SK-N-DZ (cell line): ENCODE data around the gene TAS2R31.

Experiments
- DNase-seq: peaks from one replicate; pipeline ENCODE4 v3.0.0-alpha.2; 2015; ENCODE audit warnings: low spot score

The TAS2R31 gene

DNA sequence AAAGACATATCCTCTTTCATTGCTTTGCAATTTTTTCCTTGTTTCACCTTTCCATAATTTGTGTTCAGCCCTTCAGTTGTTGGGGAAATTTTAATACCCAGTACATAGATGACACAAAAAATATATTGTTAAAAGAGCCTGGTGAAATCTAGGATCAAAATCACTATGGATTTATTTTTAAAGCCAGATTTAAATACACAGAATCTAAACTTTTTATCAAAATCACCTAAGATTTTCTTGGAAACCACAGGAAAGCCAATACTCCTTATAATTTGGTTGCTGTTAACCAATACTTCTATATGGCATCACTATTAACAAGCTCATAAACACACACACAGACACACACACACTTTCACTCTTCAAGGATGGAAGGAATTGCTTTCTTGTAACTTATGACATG is 33.0 kb downstream of the TAS2R31 start, which contains the start of gene TAS2R20:
TAS2R20 (minus strand) TSS at position 101 of the 400 bp plus-strand sequence. CDS start 429 bp downstream, outside the sequence.
- DNase-seq, result no peak

DNA sequence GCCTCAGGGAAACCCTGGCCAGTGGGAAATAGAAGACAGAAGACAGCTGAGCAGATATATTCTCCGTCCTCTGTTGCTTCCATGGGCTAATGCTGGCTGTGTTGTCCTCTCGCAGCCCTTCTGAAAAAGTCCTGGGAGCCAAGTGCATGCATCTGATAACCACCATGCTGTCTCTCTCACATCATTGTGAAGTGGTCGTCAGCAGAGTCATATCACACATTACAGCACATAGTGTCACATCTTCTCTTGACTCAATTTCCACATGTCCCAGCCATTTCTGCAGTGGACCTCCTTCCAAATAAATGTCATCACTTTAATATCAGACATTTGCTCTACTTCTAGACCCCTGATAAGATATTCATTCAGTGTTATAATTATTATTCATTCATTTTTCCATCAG is 36.9 kb downstream of the TAS2R31 start:
- no peak for DNase-seq

DNA sequence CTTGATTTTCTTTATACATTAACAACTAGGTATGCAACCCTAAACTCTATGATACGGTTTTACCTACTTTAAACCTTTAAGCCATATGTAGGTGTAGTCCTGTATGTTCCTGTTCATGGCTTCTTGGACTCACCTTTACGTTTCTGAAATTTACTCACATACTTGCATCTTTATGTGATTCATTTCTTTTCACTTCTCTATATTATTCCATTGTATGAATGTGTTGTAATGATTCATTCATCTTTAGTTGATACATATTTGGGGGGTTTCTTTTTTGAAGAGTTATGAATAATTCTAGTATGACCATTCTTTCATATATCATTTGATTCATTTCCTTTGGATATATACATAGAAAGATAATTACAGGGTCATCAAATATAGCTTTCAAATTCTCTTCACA is 42.1 kb downstream of the TAS2R31 start:
- DNase-seq, result no peak

DNA sequence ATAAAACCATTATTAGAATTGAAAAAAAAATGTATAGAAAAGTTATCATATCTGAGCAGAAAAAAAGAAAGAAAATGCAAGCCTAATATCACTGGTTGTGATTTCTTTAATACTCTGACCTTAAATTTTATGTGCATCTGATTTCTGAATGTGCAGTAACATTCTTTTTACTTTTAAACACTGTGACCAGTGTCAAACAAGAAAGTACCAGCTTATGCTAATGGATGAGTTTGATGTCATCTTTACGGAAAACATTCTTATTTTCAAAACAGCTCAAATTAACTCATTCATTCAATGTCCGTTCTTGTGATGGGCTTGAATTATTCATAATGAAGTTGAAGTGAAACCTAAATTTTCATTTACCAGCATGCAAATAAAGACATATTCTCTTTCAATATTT is 44.4 kb downstream of the TAS2R31 start, which contains the start of gene TAS2R50:
TAS2R50 (minus strand) TSS at position 101 of the 400 bp plus-strand sequence; CDS start at position 49, 52 bp downstream.
- DNase-seq, result no peak

DNA sequence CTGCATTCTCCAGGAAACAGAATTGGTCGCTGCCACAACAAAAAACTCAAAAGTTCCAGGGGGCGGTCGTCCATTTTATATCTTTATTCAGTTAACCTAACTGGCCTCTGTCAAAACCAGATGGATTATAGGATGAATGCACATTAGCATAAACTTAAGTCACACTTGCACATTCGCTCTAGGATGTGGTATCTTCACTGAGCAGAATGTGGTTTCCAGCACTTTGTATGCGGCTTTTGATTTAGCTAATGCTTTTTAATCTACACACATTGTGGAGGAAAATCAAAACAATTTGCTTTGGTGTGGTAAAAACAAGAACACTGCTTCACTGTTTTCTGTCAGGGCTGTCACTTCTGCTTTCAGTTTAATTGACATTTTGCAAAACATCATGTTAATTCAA is 49.0 kb downstream of the TAS2R31 start:
- DNase-seq, result no peak
